ENCODE results near the gene UST. TPM values are rescaled to one million over a fixed set of nuclear protein-coding genes. Genes with fewer than 3 reads are reported as not detected.

The UST gene
- total and polyA plus RNA-seq, 2 of the 8 experiments (the other 6 are each of a cell fraction or from before 2014, with no cell fraction given): 13.5 to 34.5 TPM

GRCh38 chr6:148873868-148874267 is 127.0 kb downstream of the UST start (continued):
- no peak for TF ChIP-seq ATF3 (IDR thresholded peaks at IDR 0.05; ENCODE audit: insufficient read depth, low read depth, low read length)
- TF ChIP-seq KDM1A (IDR thresholded peaks at IDR 0.05; ENCODE audit: borderline replicate concordance, low read length): no peak
- TF ChIP-seq RAD21 (IDR thresholded peaks at IDR 0.05 in 1 of 2, conservative IDR thresholded peaks at IDR 0.05 in 1 of 2; ENCODE audit: low read depth in 2 of 2, low read length in 2 of 2): no peak
- no peak for TF ChIP-seq ATF2 (IDR thresholded peaks at IDR 0.05; ENCODE audit: low read length)
- TF ChIP-seq CHD1 (IDR thresholded peaks at IDR 0.05; ENCODE audit: low read depth, low read length): no peak

Measured in H1 (cell line).